Measurements from ENCODE around the gene OAT.
A peak's percentile ranks its signal among the peaks of the same experiment; 100 is the strongest.

Gene OAT

DNA sequence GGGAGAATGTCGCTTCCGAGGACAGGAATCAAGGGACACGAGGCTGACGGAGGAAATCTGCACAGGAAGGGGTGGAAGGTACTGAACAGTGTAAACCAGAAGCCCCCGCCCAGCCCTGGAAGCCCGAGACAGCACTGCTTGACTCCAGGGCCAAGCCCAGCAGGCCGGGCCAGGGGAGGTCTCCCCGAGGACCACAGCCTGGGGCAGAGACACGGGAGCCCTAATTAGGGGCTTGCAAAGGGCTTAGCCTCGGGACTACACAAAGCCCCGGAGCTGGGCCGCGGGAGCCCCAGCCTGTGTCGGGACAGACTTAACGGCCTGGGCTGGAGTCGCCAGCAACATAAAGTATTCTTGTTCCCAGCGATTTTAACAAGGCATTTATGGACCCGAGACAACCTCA, 50.8 kb downstream of the OAT start:
- no peak overlapping the region for H2BK5ac ChIP-seq (ENCODE audit: low read length)
- H3K9me3 ChIP-seq (replicated peaks in 1 of 2; ENCODE audit: control insufficient read depth in 2 of 2, insufficient read depth in 1 of 2, low read depth in 1 of 2, low read length in 2 of 2), result no peaks in the 10 kb centered on the region
- H3K27ac ChIP-seq (replicated peaks; ENCODE audit: low read length), result no peak overlapping the region
- H4K8ac ChIP-seq (ENCODE audit: low read depth, low read length), result no peak overlapping the region
- H3K18ac ChIP-seq (ENCODE audit: low read length), result peak overlapping the region; percentile 30
- H2AFZ ChIP-seq (ENCODE audit: low read length), result no peak overlapping the region
- no peaks in the 10 kb centered on the region for H3K79me1 ChIP-seq (ENCODE audit: low read depth, low read length)
- no peak overlapping the region for H3K4me3 ChIP-seq (ENCODE audit: low read length in 2 of 2)
- no peak overlapping the region for H3K4me2 ChIP-seq (ENCODE audit: insufficient read depth, low read length, poor library complexity, severe bottlenecking)
- H4K91ac ChIP-seq (ENCODE audit: low read depth, low read length, poor library complexity), result no peak overlapping the region
- DNase-seq (ENCODE audit: low spot score), result no peak
- peak overlapping the region; percentile 39 for H2BK15ac ChIP-seq (ENCODE audit: low read length)
- peaks cover 0 to 5% of the 10 kb centered on the region in 2 donors for H3K4me1 ChIP-seq (ENCODE audit: control insufficient read depth in 2 of 2, insufficient read depth in 1 of 2, low read depth in 1 of 2, low read length in 2 of 2)
- no peaks in the 10 kb centered on the region for H3K36me3 ChIP-seq (replicated peaks in 1 of 2; ENCODE audit: control insufficient read depth in 2 of 2, insufficient read depth in 2 of 2, low read length in 2 of 2)
- no peak overlapping the region for H3K4ac ChIP-seq (ENCODE audit: low read length)
- H3K23ac ChIP-seq (ENCODE audit: low read depth, low read length, poor library complexity), result no peak overlapping the region
- H3K14ac ChIP-seq (ENCODE audit: low read length), result no peak overlapping the region
- H2BK12ac ChIP-seq (ENCODE audit: low read length), result no peak overlapping the region
- H2AK5ac ChIP-seq (ENCODE audit: low read depth, low read length), result peak overlapping the region; percentile 73
- H2BK120ac ChIP-seq (ENCODE audit: low read depth, low read length), result no peak overlapping the region
- no peak overlapping the region for H3K9ac ChIP-seq (ENCODE audit: low read depth, low read length, poor library complexity)
- peaks cover 0 to 39% (median 0%) of the 10 kb centered on the region in 3 experiments for H3K27me3 ChIP-seq (ENCODE audit: control insufficient read depth in 3 of 3, insufficient read depth in 3 of 3, low read depth in 1 of 3, low read length in 3 of 3)
- WGBS, 2 donors (ENCODE audit: extremely low coverage in 2 of 2, insufficient read length in 2 of 2, insufficient replicate concordance in 1 of 2), result no CpG with 5 or more reads among the region's 18 CpGs

DNA sequence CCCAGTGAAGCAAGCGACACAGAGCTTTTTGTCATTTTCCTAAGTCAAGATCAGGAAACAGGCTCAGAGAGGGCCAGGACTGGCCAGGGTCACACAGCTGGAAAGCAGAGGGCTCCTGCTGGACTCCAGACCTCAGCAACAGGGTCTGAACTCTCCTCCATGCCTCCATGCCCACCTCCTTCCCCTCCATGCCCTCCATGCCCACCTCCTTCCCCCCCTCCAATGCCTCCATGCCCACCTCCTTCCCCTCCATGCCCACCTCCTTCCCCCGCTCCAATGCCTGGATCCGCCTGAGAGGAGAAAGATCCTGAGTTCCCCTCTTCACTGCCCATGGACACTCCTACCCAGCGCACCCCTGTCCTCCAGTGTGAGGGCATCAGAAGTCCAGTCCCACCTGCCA, 51.3 kb downstream of the OAT start:
- H3K4me3 ChIP-seq (ENCODE audit: low read length in 2 of 2), result no peak overlapping the region
- H3K4me2 ChIP-seq (ENCODE audit: insufficient read depth, low read length, poor library complexity, severe bottlenecking), result no peak overlapping the region
- no peak overlapping the region for H3K23ac ChIP-seq (ENCODE audit: low read depth, low read length, poor library complexity)
- no peak overlapping the region for H3K4ac ChIP-seq (ENCODE audit: low read length)
- no peak overlapping the region for H2BK12ac ChIP-seq (ENCODE audit: low read length)
- H3K4me1 ChIP-seq (ENCODE audit: control insufficient read depth in 2 of 2, insufficient read depth in 1 of 2, low read depth in 1 of 2, low read length in 2 of 2), result peaks cover 0 to 5% of the 10 kb centered on the region in 2 donors
- peaks cover 0 to 1% of the 10 kb centered on the region in 2 donors for H3K9me3 ChIP-seq (replicated peaks in 1 of 2; ENCODE audit: control insufficient read depth in 2 of 2, insufficient read depth in 1 of 2, low read depth in 1 of 2, low read length in 2 of 2)
- H3K18ac ChIP-seq (ENCODE audit: low read length), result peak overlapping the region; percentile 24
- no peak overlapping the region for H2BK5ac ChIP-seq (ENCODE audit: low read length)
- H3K9ac ChIP-seq (ENCODE audit: low read depth, low read length, poor library complexity), result no peak overlapping the region
- no CpG with 5 or more reads among the region's 4 CpGs for WGBS, 2 donors (ENCODE audit: extremely low coverage in 2 of 2, insufficient read length in 2 of 2, insufficient replicate concordance in 1 of 2)
- DNase-seq (ENCODE audit: low spot score), result no peak
- H3K27ac ChIP-seq (replicated peaks; ENCODE audit: low read length), result no peak overlapping the region
- no peak overlapping the region for H2BK15ac ChIP-seq (ENCODE audit: low read length)
- peaks cover 0 to 37% (median 0%) of the 10 kb centered on the region in 3 experiments for H3K27me3 ChIP-seq (ENCODE audit: control insufficient read depth in 3 of 3, insufficient read depth in 3 of 3, low read depth in 1 of 3, low read length in 3 of 3)
- H3K36me3 ChIP-seq (replicated peaks in 1 of 2; ENCODE audit: control insufficient read depth in 2 of 2, insufficient read depth in 2 of 2, low read length in 2 of 2), result no peaks in the 10 kb centered on the region
- no peak overlapping the region for H4K8ac ChIP-seq (ENCODE audit: low read depth, low read length)
- no peak overlapping the region for H2AK5ac ChIP-seq (ENCODE audit: low read depth, low read length)
- H4K91ac ChIP-seq (ENCODE audit: low read depth, low read length, poor library complexity), result no peak overlapping the region
- H2AFZ ChIP-seq (ENCODE audit: low read length), result no peak overlapping the region
- H3K79me1 ChIP-seq (ENCODE audit: low read depth, low read length), result no peaks in the 10 kb centered on the region
- no peak overlapping the region for H2BK120ac ChIP-seq (ENCODE audit: low read depth, low read length)
- no peak overlapping the region for H3K14ac ChIP-seq (ENCODE audit: low read length)

DNA sequence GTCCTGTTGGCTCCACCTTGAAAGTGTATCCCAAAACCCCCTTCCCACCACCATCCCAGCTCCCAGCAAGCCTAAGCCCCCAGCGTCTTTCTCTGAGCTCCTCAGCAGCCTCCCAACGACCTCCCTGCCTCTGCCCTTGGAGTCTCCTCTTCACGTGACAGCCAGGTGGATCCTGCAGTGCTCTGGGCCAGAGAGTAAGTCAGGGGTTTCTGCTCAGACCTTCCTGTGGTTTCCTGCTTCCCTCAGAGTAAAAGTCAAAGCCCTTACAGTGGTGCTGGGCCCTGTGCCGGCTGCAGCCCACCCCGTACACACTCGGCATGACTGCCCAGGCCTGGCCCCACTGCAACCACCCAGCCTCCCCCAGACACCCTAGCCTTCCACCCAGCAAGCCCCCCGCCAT, 51.9 kb downstream of the OAT start:
- whole genome bisulfite sequencing, 2 donors (ENCODE audit: extremely low coverage in 2 of 2, insufficient read length in 2 of 2, insufficient replicate concordance in 1 of 2), result no CpG with 5 or more reads among the region's 7 CpGs
- no peak overlapping the region for H4K91ac ChIP-seq (ENCODE audit: low read depth, low read length, poor library complexity)
- H4K8ac ChIP-seq (ENCODE audit: low read depth, low read length), result no peak overlapping the region

DNA sequence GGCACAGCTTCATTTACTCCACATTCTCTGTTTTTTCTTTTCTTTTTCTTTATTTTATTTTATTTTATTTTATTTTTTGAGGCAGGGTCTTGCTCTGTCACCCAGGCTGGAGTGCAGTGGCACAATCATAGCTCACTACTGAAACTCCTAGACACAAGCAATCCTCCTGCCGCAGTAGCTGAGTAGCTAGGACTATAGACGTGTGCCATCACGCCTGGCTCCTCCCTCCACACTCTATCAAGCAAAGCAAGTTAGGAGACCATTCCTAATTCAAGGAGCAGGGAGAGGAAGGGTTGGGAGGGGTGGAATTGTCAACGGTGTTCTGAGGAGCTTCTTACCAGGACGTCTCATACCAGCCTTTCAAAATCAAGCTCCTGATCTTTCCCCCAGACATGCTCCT, 52.4 kb downstream of the OAT start:
- H3K4me3 ChIP-seq (ENCODE audit: low read length in 2 of 2), result no peak overlapping the region
- no peak overlapping the region for H2BK120ac ChIP-seq (ENCODE audit: low read depth, low read length)
- H3K23ac ChIP-seq (ENCODE audit: low read depth, low read length, poor library complexity), result no peak overlapping the region
- H2BK12ac ChIP-seq (ENCODE audit: low read length), result no peak overlapping the region
- no peak overlapping the region for H2AK5ac ChIP-seq (ENCODE audit: low read depth, low read length)
- peaks cover 0 to 32% (median 0%) of the 10 kb centered on the region in 3 experiments for H3K27me3 ChIP-seq (ENCODE audit: control insufficient read depth in 3 of 3, insufficient read depth in 3 of 3, low read depth in 1 of 3, low read length in 3 of 3)
- no peak overlapping the region for H4K91ac ChIP-seq (ENCODE audit: low read depth, low read length, poor library complexity)
- no peak overlapping the region for H3K4ac ChIP-seq (ENCODE audit: low read length)
- H3K9ac ChIP-seq (ENCODE audit: low read depth, low read length, poor library complexity), result no peak overlapping the region
- no peak overlapping the region for H2BK15ac ChIP-seq (ENCODE audit: low read length)
- H3K36me3 ChIP-seq (replicated peaks in 1 of 2; ENCODE audit: control insufficient read depth in 2 of 2, insufficient read depth in 2 of 2, low read length in 2 of 2), result no peaks in the 10 kb centered on the region
- no peak overlapping the region for H3K4me2 ChIP-seq (ENCODE audit: insufficient read depth, low read length, poor library complexity, severe bottlenecking)
- H2AFZ ChIP-seq (ENCODE audit: low read length), result no peak overlapping the region
- H3K14ac ChIP-seq (ENCODE audit: low read length), result no peak overlapping the region
- H3K9me3 ChIP-seq (replicated peaks in 1 of 2; ENCODE audit: control insufficient read depth in 2 of 2, insufficient read depth in 1 of 2, low read depth in 1 of 2, low read length in 2 of 2), result peaks cover 0 to 1% of the 10 kb centered on the region in 2 donors
- H3K18ac ChIP-seq (ENCODE audit: low read length), result no peak overlapping the region
- H4K8ac ChIP-seq (ENCODE audit: low read depth, low read length), result no peak overlapping the region
- H3K79me1 ChIP-seq (ENCODE audit: low read depth, low read length), result no peaks in the 10 kb centered on the region
- no peak for DNase-seq (ENCODE audit: low spot score)
- H3K4me1 ChIP-seq (ENCODE audit: control insufficient read depth in 2 of 2, insufficient read depth in 1 of 2, low read depth in 1 of 2, low read length in 2 of 2), result peaks cover 0 to 5% of the 10 kb centered on the region in 2 donors
- WGBS, 2 donors (ENCODE audit: extremely low coverage in 2 of 2, insufficient read length in 2 of 2, insufficient replicate concordance in 1 of 2), result no CpG with 5 or more reads among the region's 5 CpGs
- no peak overlapping the region for H3K27ac ChIP-seq (replicated peaks; ENCODE audit: low read length)
- no peak overlapping the region for H2BK5ac ChIP-seq (ENCODE audit: low read length)

More for the DNA sequence above, 51.9 kb downstream of the OAT start:
- peak overlapping the region; percentile 20 for H2BK15ac ChIP-seq (ENCODE audit: low read length)
- no peak overlapping the region for H3K4me3 ChIP-seq (ENCODE audit: low read length in 2 of 2)
- no peak overlapping the region for H3K27ac ChIP-seq (replicated peaks; ENCODE audit: low read length)
- no peak overlapping the region for H2AK5ac ChIP-seq (ENCODE audit: low read depth, low read length)
- no peak overlapping the region for H3K4ac ChIP-seq (ENCODE audit: low read length)
- no peak overlapping the region for H3K9ac ChIP-seq (ENCODE audit: low read depth, low read length, poor library complexity)
- no peak overlapping the region for H2AFZ ChIP-seq (ENCODE audit: low read length)
- no peak overlapping the region for H2BK120ac ChIP-seq (ENCODE audit: low read depth, low read length)
- no peak overlapping the region for H3K14ac ChIP-seq (ENCODE audit: low read length)
- peak overlapping the region; percentile 72 for H3K18ac ChIP-seq (ENCODE audit: low read length)
- peaks cover 0 to 1% of the 10 kb centered on the region in 2 donors for H3K9me3 ChIP-seq (replicated peaks in 1 of 2; ENCODE audit: control insufficient read depth in 2 of 2, insufficient read depth in 1 of 2, low read depth in 1 of 2, low read length in 2 of 2)
- H3K79me1 ChIP-seq (ENCODE audit: low read depth, low read length), result no peaks in the 10 kb centered on the region
- no peak for DNase-seq (ENCODE audit: low spot score)
- peaks cover 0 to 34% (median 0%) of the 10 kb centered on the region in 3 experiments for H3K27me3 ChIP-seq (ENCODE audit: control insufficient read depth in 3 of 3, insufficient read depth in 3 of 3, low read depth in 1 of 3, low read length in 3 of 3)
- H3K4me2 ChIP-seq (ENCODE audit: insufficient read depth, low read length, poor library complexity, severe bottlenecking), result no peak overlapping the region
- H3K4me1 ChIP-seq (ENCODE audit: control insufficient read depth in 2 of 2, insufficient read depth in 1 of 2, low read depth in 1 of 2, low read length in 2 of 2), result peaks cover 0 to 5% of the 10 kb centered on the region in 2 donors
- no peak overlapping the region for H3K23ac ChIP-seq (ENCODE audit: low read depth, low read length, poor library complexity)
- H3K36me3 ChIP-seq (replicated peaks in 1 of 2; ENCODE audit: control insufficient read depth in 2 of 2, insufficient read depth in 2 of 2, low read length in 2 of 2), result no peaks in the 10 kb centered on the region
- no peak overlapping the region for H2BK12ac ChIP-seq (ENCODE audit: low read length)
- no peak overlapping the region for H2BK5ac ChIP-seq (ENCODE audit: low read length)
